ENCODE data around the gene WBP1. TPM values are rescaled to one million over a fixed set of nuclear protein-coding genes. Genes with fewer than 3 reads are reported as not detected.
A peak's percentile ranks its signal among the peaks of the same experiment; 100 is the strongest.

WBP1 gene
- polyA plus RNA-seq, 2 of the 4 experiments (the other 2 are of a cell fraction): 59.0 to 62.6 TPM

- TF ChIP-seq FOSL2 (IDR thresholded peaks at IDR 0.05) (no peak), FOSL2 (CRISPR knock-in tag; IDR thresholded peaks at IDR 0.05) (no peak), HOXB5 (CRISPR knock-in tag; IDR thresholded peaks at IDR 0.05) (no peak), TP53 (CRISPR knock-in tag; IDR thresholded peaks at IDR 0.05) (no peak)
Measured at GRCh38 chr2:74481431-74481830, 23.2 kb downstream of the WBP1 start (continued).

DNA sequence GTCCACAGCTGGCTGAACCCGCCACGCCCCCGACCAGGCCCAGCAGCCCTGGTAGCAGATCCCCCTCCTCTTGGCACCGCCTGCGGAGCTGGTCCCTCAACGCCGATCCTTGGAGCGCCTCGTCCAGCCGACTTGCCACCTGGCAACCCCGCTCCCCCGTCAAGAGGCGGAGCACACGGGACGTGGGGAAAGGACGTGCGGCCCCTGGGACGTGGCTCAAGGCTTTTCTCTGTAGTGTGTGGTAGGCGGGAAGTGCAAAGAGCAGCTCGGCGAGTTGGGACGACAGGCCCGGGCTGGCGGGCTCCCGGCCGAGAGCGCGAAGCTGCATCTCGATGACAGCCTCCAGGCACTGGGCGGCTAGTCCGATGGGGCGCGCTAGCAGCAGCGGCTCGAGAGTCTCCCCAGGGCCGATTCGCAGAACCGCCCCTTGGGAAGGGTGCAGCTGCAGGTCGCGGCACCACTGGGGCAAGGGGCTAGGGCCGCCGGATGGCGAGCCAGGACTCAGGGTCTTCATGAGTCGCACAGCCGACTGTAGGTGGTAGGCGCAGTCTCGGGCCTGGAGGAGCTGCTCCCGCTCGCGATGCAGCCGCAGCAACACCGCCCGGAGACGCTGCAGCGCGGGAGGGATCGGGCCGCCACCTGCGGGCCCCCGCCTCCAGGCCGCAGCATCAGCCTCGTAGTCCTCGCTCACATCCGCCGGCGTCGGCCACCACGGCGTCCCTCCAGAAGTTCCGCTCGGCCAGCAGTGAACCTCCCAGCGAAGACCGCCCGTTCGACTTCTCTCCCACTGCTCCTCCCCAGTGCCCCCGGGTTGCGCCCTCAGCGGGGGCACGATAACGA lies 23.9 kb downstream of the WBP1 start:
- CTCF ChIA-PET: interaction anchor here (0.7 to 13.8 kb wide), 28 partner anchors 9 to 395 kb away, joined by 3 to 184 read pairs (median 7); partner anchors contain the start of genes AUP1, DQX1, HTRA2 and INO80B

DNA sequence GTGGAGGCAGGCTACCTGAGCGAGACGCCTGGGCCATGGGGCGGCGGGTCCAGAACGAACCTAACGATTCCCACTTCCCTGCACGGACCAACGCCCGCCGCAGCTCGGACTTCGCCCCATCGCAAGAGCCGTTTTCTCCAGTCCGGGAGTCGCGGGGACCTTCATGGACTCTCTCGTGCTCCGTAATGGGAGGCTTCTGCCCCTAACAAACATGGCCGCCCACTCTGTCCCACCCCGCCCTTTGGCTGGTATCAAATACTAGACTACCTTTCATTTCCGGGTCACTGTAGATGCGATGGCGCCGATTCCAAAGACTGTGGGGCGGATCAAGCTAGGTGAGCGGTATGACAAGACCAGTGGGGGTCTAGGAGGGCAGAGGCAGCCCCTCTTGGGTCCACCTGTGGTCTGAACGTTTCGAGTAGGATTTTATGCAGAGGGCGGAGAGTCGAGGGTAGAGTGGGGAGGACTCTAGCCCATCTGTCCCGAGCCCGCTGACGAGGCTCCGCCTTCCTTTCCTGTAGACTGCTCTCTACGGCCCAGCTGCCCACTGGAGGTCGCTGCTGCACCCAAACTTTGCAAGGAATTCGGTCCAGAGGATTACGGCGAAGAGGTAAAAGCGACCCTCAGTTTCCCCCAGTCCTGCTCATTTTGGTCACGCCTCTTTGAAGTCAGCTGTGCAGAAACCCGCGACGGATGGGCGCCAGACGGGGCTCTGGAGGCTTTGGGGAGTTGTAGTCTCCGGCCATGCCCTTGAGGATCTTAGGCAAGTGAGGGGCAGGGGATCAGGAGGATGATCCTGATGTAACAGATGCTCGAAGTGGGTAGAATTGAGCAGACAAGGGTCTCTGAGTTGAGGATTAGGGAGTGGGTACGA lies 24.8 kb downstream of the WBP1 start, which contains the start of the genes CCDC142 and TTC31:
Gene CCDC142 (minus strand): TSS at position 198 of the 874 bp plus-strand sequence. CDS start 161 bp downstream, at position 37.
Gene TTC31 (plus strand): TSS at position 281 of the 874 bp plus-strand sequence. CDS start 15 bp downstream, at position 296.
- DNase-seq (ENCODE audit: low read depth in 1 of 2, low spot score in 1 of 2) (peak; percentile 95 to 97), ATAC-seq (peak; percentile 96 to 97), FAIRE-seq (no peak)
- under 1% methylated on average over 50 of the region's 50 CpGs for WGBS (ENCODE audit: missing lambda C conversion rate)
- Histone ChIP-seq H3K27ac (peak within 1 kb of the TSS; percentile 85 to 97), H3K4me2 (peak within 1 kb of the TSS; percentile 96), H3K4me3 (peak within 1 kb of the TSS; percentile 70), H3K4me1 (peaks cover 20% of the 10 kb centered on the region), H3K9me3 (no peaks in the 10 kb centered on the region)
- POLR2A ChIA-PET: interaction anchor here (0.8 to 3.1 kb wide), 16 partner anchors 10 to 108 kb away, joined by 3 to 28 read pairs (median 5); partner anchors contain the start of genes AUP1, HTRA2, INO80B and MOGS
- CTCF ChIA-PET: interaction anchor here (0.7 to 13.8 kb wide), 31 partner anchors 10 to 394 kb away, joined by 3 to 184 read pairs (median 7); partner anchors contain the start of genes AUP1, DQX1, HTRA2 and INO80B
- TF ChIP-seq RAD21 (conservative IDR thresholded peaks at IDR 0.05 in 1 of 2, IDR thresholded peaks at IDR 0.05 in 1 of 2) (peak; percentile 76 to 86), PHF8 (IDR thresholded peaks at IDR 0.05; ENCODE audit: borderline replicate concordance, low read depth) (peak; percentile 84), FOSB (CRISPR knock-in tag; IDR thresholded peaks at IDR 0.05) (no peak), REST (IDR thresholded peaks at IDR 0.05) (no peak; the same call in 1 of the 2 replicates), MYC (IDR thresholded peaks at IDR 0.05; ENCODE audit: borderline replicate concordance, low read length) (0 out of 2 replicates have a peak, but pooled peaks have one; percentile 10), TFCP2L1 (CRISPR knock-in tag; IDR thresholded peaks at IDR 0.05) (no peak), POLR2A (IDR thresholded peaks at IDR 0.05; ENCODE audit: low read length) (peak; percentile 49)
- TF ChIP-seq, protein P1, sequence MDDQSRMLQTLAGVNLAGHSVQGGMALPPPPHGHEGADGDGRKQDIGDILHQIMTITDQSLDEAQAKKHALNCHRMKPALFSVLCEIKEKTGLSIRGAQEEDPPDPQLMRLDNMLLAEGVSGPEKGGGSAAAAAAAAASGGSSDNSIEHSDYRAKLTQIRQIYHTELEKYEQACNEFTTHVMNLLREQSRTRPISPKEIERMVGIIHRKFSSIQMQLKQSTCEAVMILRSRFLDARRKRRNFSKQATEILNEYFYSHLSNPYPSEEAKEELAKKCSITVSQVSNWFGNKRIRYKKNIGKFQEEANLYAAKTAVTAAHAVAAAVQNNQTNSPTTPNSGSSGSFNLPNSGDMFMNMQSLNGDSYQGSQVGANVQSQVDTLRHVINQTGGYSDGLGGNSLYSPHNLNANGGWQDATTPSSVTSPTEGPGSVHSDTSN (IDR thresholded peaks at IDR 0.05): 0 out of 2 replicates have a peak, but pooled peaks have one; percentile 44
- TF ChIP-seq, protein P2, sequence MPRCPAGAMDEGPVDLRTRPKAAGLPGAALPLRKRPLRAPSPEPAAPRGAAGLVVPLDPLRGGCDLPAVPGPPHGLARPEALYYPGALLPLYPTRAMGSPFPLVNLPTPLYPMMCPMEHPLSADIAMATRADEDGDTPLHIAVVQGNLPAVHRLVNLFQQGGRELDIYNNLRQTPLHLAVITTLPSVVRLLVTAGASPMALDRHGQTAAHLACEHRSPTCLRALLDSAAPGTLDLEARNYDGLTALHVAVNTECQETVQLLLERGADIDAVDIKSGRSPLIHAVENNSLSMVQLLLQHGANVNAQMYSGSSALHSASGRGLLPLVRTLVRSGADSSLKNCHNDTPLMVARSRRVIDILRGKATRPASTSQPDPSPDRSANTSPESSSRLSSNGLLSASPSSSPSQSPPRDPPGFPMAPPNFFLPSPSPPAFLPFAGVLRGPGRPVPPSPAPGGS (IDR thresholded peaks at IDR 0.05): peak; percentile 77; the same call in 2 of the 3 replicates

More for the DNA sequence above, 23.9 kb downstream of the WBP1 start:
- H3K4me2 ChIP-seq: peak overlapping the region; percentile 96
- FAIRE-seq: no peak
- POLR2A ChIA-PET: interaction anchor here (0.6 to 3.1 kb wide), 17 partner anchors 9 to 109 kb away, joined by 3 to 28 read pairs (median 5); partner anchors contain the start of genes AUP1, HTRA2, INO80B and MOGS
- no peaks in the 10 kb centered on the region for H3K9me3 ChIP-seq
- TF ChIP-seq ATOH8 (CRISPR knock-in tag; IDR thresholded peaks at IDR 0.05; ENCODE audit: low read depth) (no peak), NR3C1 (IDR thresholded peaks at IDR 0.05) (no peak), ZC3H11A (IDR thresholded peaks at IDR 0.05) (no peak), HES2 (IDR thresholded peaks at IDR 0.05) (no peak), RNF2 (IDR thresholded peaks at IDR 0.05; ENCODE audit: borderline replicate concordance, low read depth) (no peak), TFCP2L1 (CRISPR knock-in tag; IDR thresholded peaks at IDR 0.05) (0 out of 2 replicates have a peak, but pooled peaks have one; percentile 10), MAX (IDR thresholded peaks at IDR 0.05) (no peak), FOSB (CRISPR knock-in tag; IDR thresholded peaks at IDR 0.05) (no peak), JUN (IDR thresholded peaks at IDR 0.05) (no peak), FOXS1 (CRISPR knock-in tag; IDR thresholded peaks at IDR 0.05) (no peak)
- TF ChIP-seq, protein P3, sequence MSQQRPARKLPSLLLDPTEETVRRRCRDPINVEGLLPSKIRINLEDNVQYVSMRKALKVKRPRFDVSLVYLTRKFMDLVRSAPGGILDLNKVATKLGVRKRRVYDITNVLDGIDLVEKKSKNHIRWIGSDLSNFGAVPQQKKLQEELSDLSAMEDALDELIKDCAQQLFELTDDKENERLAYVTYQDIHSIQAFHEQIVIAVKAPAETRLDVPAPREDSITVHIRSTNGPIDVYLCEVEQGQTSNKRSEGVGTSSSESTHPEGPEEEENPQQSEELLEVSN (IDR thresholded peaks at IDR 0.05; ENCODE audit: borderline replicate concordance, low read depth): peak; percentile 62
- 11% methylated on average over 49 of the region's 80 CpGs for WGBS (ENCODE audit: missing lambda C conversion rate)
- DNase-seq (ENCODE audit: low read depth in 1 of 2, low spot score in 1 of 2): no peak
- H3K27ac ChIP-seq: peak overlapping the region; percentile 85 to 97
- H3K4me1 ChIP-seq: peaks cover 20% of the 10 kb centered on the region
- peak; percentile 64 to 69 for ATAC-seq
- peak overlapping the region; percentile 70 for H3K4me3 ChIP-seq
